WTC11 (cell line): ENCODE measurements around the gene DHDDS. TPM values are rescaled to one million over a fixed set of nuclear protein-coding genes. Genes with fewer than 3 reads are reported as not detected.
A peak's percentile ranks its signal among the peaks of the same experiment; 100 is the strongest.

Source experiments
- ATAC-seq: fragments of 200-7000 bp; cut with Tn5 transposase; 2 replicates; pipeline ENCODE4 v1.10.0; 2021; ENCODE audit warnings: mild to moderate bottlenecking, moderate library complexity
- CTCF ChIA-PET: fragments of 300-600 bp; sonication (Branson Sonifier 250); formaldehyde crosslinking; loops from one replicate; lab custom pipeline; 2021; ENCODE audit warnings: antibody characterized with exemption; lab: Charles Lee
- POLR2A ChIA-PET: fragments of 350-600 bp; sonication (Branson Sonifier 250); formaldehyde crosslinking; loops from one replicate; lab custom pipeline; 2021; ENCODE audit warnings: antibody characterized with exemption; lab: Charles Lee
- DNase-seq: peaks from one replicate; pipeline ENCODE4 v3.0.0; 2021; ENCODE audit warnings: low spot score
- H3K27ac Mint-ChIP-seq: 2 replicates; pipeline ENCODE4 v1.8.0; 2021; ENCODE audit warnings: mixed read lengths
- H3K27me3 Mint-ChIP-seq: 2 replicates; pipeline ENCODE4 v1.8.0; 2021; ENCODE audit warnings: low read depth, mild to moderate bottlenecking, moderate library complexity, mixed read lengths
- H3K36me3 Mint-ChIP-seq: 2 replicates; pipeline ENCODE4 v1.8.0; 2021; ENCODE audit warnings: mixed read lengths
- H3K4me1 Mint-ChIP-seq: 2 replicates; pipeline ENCODE4 v1.8.0; 2022; ENCODE audit warnings: mixed read lengths
- H3K4me3 Mint-ChIP-seq: 2 replicates; pipeline ENCODE4 v1.8.0; 2021; ENCODE audit warnings: mild to moderate bottlenecking, moderate library complexity, mixed read lengths
- H3K9me3 Mint-ChIP-seq: 2 replicates; pipeline ENCODE4 v1.8.0; 2021; ENCODE audit warnings: mixed read lengths
- ATF3 ChIP-seq: sonication (generic); formaldehyde crosslinking; conservative IDR thresholded peaks from 2 replicates; pipeline ENCODE4 v1.8.1; 2022; ENCODE audit warnings: mild to moderate bottlenecking, missing genetic modification reagents
- CTCF ChIP-seq: fragments of 200-600 bp; IDR thresholded peaks from 2 replicates; pipeline ENCODE4 v1.8.0; 2022; ENCODE audit warnings: antibody characterized with exemption
- ETV6 ChIP-seq: sonication (generic); formaldehyde crosslinking; IDR thresholded peaks from 2 replicates; pipeline ENCODE4 v1.8.1; 2022; ENCODE audit warnings: mild to moderate bottlenecking, missing genetic modification reagents
- FOXK1 ChIP-seq: sonication (generic); formaldehyde crosslinking; IDR thresholded peaks from 2 replicates; pipeline ENCODE4 v1.8.0; 2022; ENCODE audit warnings: mild to moderate bottlenecking, moderate library complexity, missing genetic modification reagents
- IRF2 ChIP-seq: sonication (generic); formaldehyde crosslinking; IDR thresholded peaks from 2 replicates; pipeline ENCODE4 v1.8.0; 2022; ENCODE audit warnings: low read depth, missing genetic modification reagents, borderline replicate concordance
- JAZF1 ChIP-seq: fragments of 250-450 bp; sonication (Bioruptor Pico); IDR thresholded peaks from 2 replicates; pipeline ENCODE4 v1.9.0; 2021; ENCODE audit warnings: moderate library complexity, mild to moderate bottlenecking, inconsistent platforms
- MLX ChIP-seq: sonication (generic); formaldehyde crosslinking; IDR thresholded peaks from 2 replicates; pipeline ENCODE4 v1.8.1; 2023; ENCODE audit warnings: mild to moderate bottlenecking, missing genetic modification reagents, moderate library complexity
- MYBL2 ChIP-seq: sonication (generic); formaldehyde crosslinking; IDR thresholded peaks from 2 replicates; pipeline ENCODE4 v1.8.1; 2023; ENCODE audit warnings: mild to moderate bottlenecking, moderate library complexity, missing genetic modification reagents
- NFE2L1 ChIP-seq: sonication (generic); formaldehyde crosslinking; IDR thresholded peaks from 2 replicates; pipeline ENCODE4 v1.8.1; 2023; ENCODE audit warnings: missing genetic modification reagents
- NFYB ChIP-seq: sonication (generic); formaldehyde crosslinking; conservative IDR thresholded peaks from 2 replicates; pipeline ENCODE4 v1.8.0; 2022; ENCODE audit warnings: low read depth, missing genetic modification reagents
- OVOL2 ChIP-seq: fragments of 250-450 bp; sonication (Bioruptor Pico); IDR thresholded peaks from 2 replicates; pipeline ENCODE4 v1.9.0; 2021; ENCODE audit warnings: mild to moderate bottlenecking, borderline replicate concordance
- PREB ChIP-seq: sonication (generic); formaldehyde crosslinking; IDR thresholded peaks from 2 replicates; pipeline ENCODE4 v1.8.1; 2022; ENCODE audit warnings: mild to moderate bottlenecking, missing genetic modification reagents, moderate library complexity, borderline replicate concordance
- RORB ChIP-seq: fragments of 250-450 bp; sonication (Bioruptor Pico); IDR thresholded peaks from 2 replicates; pipeline ENCODE4 v1.9.0; 2021; ENCODE audit warnings: mild to moderate bottlenecking
- SMAD4 ChIP-seq: sonication (generic); formaldehyde crosslinking; IDR thresholded peaks from 2 replicates; pipeline ENCODE4 v1.8.0; 2022; ENCODE audit warnings: mild to moderate bottlenecking, missing genetic modification reagents
- TP53 ChIP-seq: sonication (generic); formaldehyde crosslinking; IDR thresholded peaks from 2 replicates; pipeline ENCODE4 v1.8.1; 2023; ENCODE audit warnings: mild to moderate bottlenecking, missing genetic modification reagents
- USF1 ChIP-seq: sonication (generic); formaldehyde crosslinking; IDR thresholded peaks from 2 replicates; pipeline ENCODE4 v1.8.0; 2022; ENCODE audit warnings: mild to moderate bottlenecking, missing genetic modification reagents
- ZMAT4 ChIP-seq: fragments of 250-450 bp; sonication (Bioruptor Pico); IDR thresholded peaks from 2 replicates; pipeline ENCODE4 v1.9.0; 2021; ENCODE audit warnings: mild to moderate bottlenecking
- ZNF121 ChIP-seq: sonication (generic); formaldehyde crosslinking; IDR thresholded peaks from 2 replicates; pipeline ENCODE4 v1.8.0; 2023; ENCODE audit warnings: missing genetic modification reagents
- ZNF138 ChIP-seq: sonication (generic); formaldehyde crosslinking; conservative IDR thresholded peaks from 2 replicates; pipeline ENCODE4 v1.8.1; 2022; ENCODE audit warnings: mild to moderate bottlenecking, moderate library complexity, missing genetic modification reagents
- ZNF281 ChIP-seq: sonication (generic); formaldehyde crosslinking; IDR thresholded peaks from 2 replicates; pipeline ENCODE4 v1.8.0; 2023; ENCODE audit warnings: mild to moderate bottlenecking, missing genetic modification reagents
- ZNF396 ChIP-seq: fragments of 250-450 bp; sonication (Bioruptor Pico); IDR thresholded peaks from 2 replicates; pipeline ENCODE4 v1.8.0; 2021; ENCODE audit warnings: mild to moderate bottlenecking, moderate library complexity, borderline replicate concordance
- ZNF416 ChIP-seq: fragments of 250-450 bp; sonication (Bioruptor Pico); IDR thresholded peaks from 2 replicates; pipeline ENCODE4 v1.9.0; 2021; ENCODE audit warnings: mild to moderate bottlenecking, inconsistent platforms
- ZNF423 ChIP-seq: fragments of 250-450 bp; sonication (Bioruptor Pico); IDR thresholded peaks from 2 replicates; pipeline ENCODE4 v2.1.2; 2022; ENCODE audit warnings: mild to moderate bottlenecking, moderate library complexity
- ZNF425 ChIP-seq: fragments of 250-450 bp; sonication (Bioruptor Pico); conservative IDR thresholded peaks from 2 replicates; pipeline ENCODE4 v1.9.0; 2021; ENCODE audit warnings: mild to moderate bottlenecking
- ZSCAN18 ChIP-seq: fragments of 250-450 bp; sonication (Bioruptor Pico); IDR thresholded peaks from 2 replicates; pipeline ENCODE4 v2.1.2; 2022; ENCODE audit warnings: mild to moderate bottlenecking, moderate library complexity
- total RNA-seq: library from RNA; stranded (reverse); gene quantifications from 3 replicates; pipeline ENCODE4 v1.2.3, GENCODE V29; 2021

Gene DHDDS
- total RNA-seq, 1 experiment from 2014 or later: 55.4 TPM

- TF ChIP-seq ZNF425 (CRISPR knock-in tag): no peak
- no peak for TF ChIP-seq USF1 (CRISPR knock-in tag)
- no peak for TF ChIP-seq NFYB (CRISPR knock-in tag)
- TF ChIP-seq PREB (CRISPR knock-in tag): no peak
- TF ChIP-seq ZNF416 (CRISPR knock-in tag): no peak
Measured at GRCh38 chr1:26405281-26405915, 26.7 kb upstream of the DHDDS start (continued).

- Mint-ChIP-seq H3K36me3 (peaks cover 25% of the 10 kb centered on the region), H3K9me3 (no peaks in the 10 kb centered on the region), H3K4me3 (peak overlapping the region; percentile 84), H3K4me1 (peaks cover 32% of the 10 kb centered on the region), H3K27ac (peak overlapping the region; percentile 83), H3K27me3 (no peaks in the 10 kb centered on the region; the same call in 1 of the 2 replicates)
- peak; percentile 90 for DNase-seq
- peak; percentile 11 for ATAC-seq
- ChIA-PET CTCF (interaction anchor here (0.9 to 1.9 kb wide), 4 partner anchors 8 to 372 kb away, joined by 3 to 24 read pairs (median 4); partner anchors contain the start of gene CEP85), POLR2A (interaction anchor here (0.6 to 3.2 kb wide), 7 partner anchors 8 to 573 kb away, joined by 3 to 35 read pairs (median 4); partner anchors contain the start of genes HMGN2 and SH3BGRL3)
- TF ChIP-seq FOXK1 (CRISPR knock-in tag): peak; percentile 99
- no peak for TF ChIP-seq ZMAT4 (CRISPR knock-in tag)
- TF ChIP-seq RORB (CRISPR knock-in tag): no peak
- TF ChIP-seq ZNF396 (CRISPR knock-in tag): peak; percentile 97; the same call in 1 of the 2 replicates
- peak; percentile 100 for TF ChIP-seq NFE2L1 (CRISPR knock-in tag)
- TF ChIP-seq ZNF138 (CRISPR knock-in tag): peak; percentile 84; the same call in 1 of the 2 replicates
- peak; percentile 100 for TF ChIP-seq ZNF281 (CRISPR knock-in tag)
- peak; percentile 96 for TF ChIP-seq ZSCAN18
- TF ChIP-seq ZNF423 (CRISPR knock-in tag): peak; percentile 77
- TF ChIP-seq JAZF1 (CRISPR knock-in tag): no peak
- TF ChIP-seq SMAD4 (CRISPR knock-in tag): peak; percentile 99
- TF ChIP-seq CTCF: no peak
- peak; percentile 98 for TF ChIP-seq IRF2 (CRISPR knock-in tag)
- TF ChIP-seq ATF3: peak; percentile 93
- TF ChIP-seq ETV6 (CRISPR knock-in tag): peak; percentile 100
- no peak for TF ChIP-seq OVOL2 (CRISPR knock-in tag)
- TF ChIP-seq MLX (CRISPR knock-in tag): peak; percentile 98
- peak; percentile 99 for TF ChIP-seq MYBL2 (CRISPR knock-in tag)
- peak; percentile 87; the same call in 1 of the 2 replicates for TF ChIP-seq ZNF121 (CRISPR knock-in tag)
- TF ChIP-seq TP53 (CRISPR knock-in tag): peak; percentile 100
Measured at GRCh38 chr1:26408604-26409003, 23.5 kb upstream of the DHDDS start.
